ENCODE results near the gene RDH16. TPM values are rescaled to one million over a fixed set of nuclear protein-coding genes. Genes with fewer than 3 reads are reported as not detected.

RDH16 gene
- total and polyA plus RNA-seq, 2 donors (not counting 1 experiment from before 2014, with no cell fraction given): 1.1 to 1.5 TPM

- no peaks in the 10 kb centered on the region for H3K79me2 ChIP-seq (ENCODE audit: control insufficient read depth, insufficient read depth, low read length)
- intact Hi-C loops (cut with micrococcal nuclease): no loop called here
- ATAC-seq (ENCODE audit: low read depth) (no peak), DNase-seq (no peak)
- no peak within 1 kb of the TSS for H2AFZ ChIP-seq (ENCODE audit: insufficient read depth, low read depth, low read length, poor library complexity, severe bottlenecking)
- CTCF ChIA-PET: no interaction called here
- no peak within 1 kb of the TSS for H3K4me2 ChIP-seq (replicated peaks; ENCODE audit: low read depth, low read length, poor library complexity, severe bottlenecking)
- Mint-ChIP-seq H3K4me1 (peaks cover 5% of the 10 kb centered on the region), H3K4me3 (no peak within 1 kb of the TSS), H3K9me3 (ENCODE audit: insufficient read depth) (no peaks in the 10 kb centered on the region), H3K27ac (no peak within 1 kb of the TSS), H3K27me3 (no peaks in the 10 kb centered on the region)
- no peak within 1 kb of the TSS for H3K4me3 ChIP-seq (ENCODE audit: control extremely low read depth in 1 of 5, extremely low read depth in 1 of 5, insufficient read depth in 1 of 5, low read depth in 2 of 5, low read length in 4 of 5)
- no peaks in the 10 kb centered on the region for H4K20me1 ChIP-seq (ENCODE audit: control insufficient read depth, insufficient read depth, low read length, poor library complexity, severe bottlenecking)
- peaks cover 4 to 7% of the 10 kb centered on the region in 2 donors for H3K4me1 ChIP-seq (ENCODE audit: control insufficient read depth in 2 of 2, insufficient read depth in 2 of 2, low read length in 2 of 2)
- POLR2A ChIA-PET: no interaction called here
- no peak for TF ChIP-seq EZH2 (IDR thresholded peaks at IDR 0.05; ENCODE audit: borderline replicate concordance, insufficient read depth, low read depth, low read length, poor library complexity, severe bottlenecking)
- no peak for TF ChIP-seq CTCF (IDR thresholded peaks at IDR 0.05)
- H3K9ac ChIP-seq (ENCODE audit: low read length): no peak within 1 kb of the TSS
- WGBS (ENCODE audit: insufficient coverage): 90% methylated on average over 13 of the region's 15 CpGs
- H3K9me3 ChIP-seq (ENCODE audit: control extremely low read depth in 1 of 3, control insufficient read depth in 2 of 3, insufficient read depth in 1 of 3, low read length in 2 of 3): no peaks in the 10 kb centered on the region
- peaks cover 0 to 11% (median 0%) of the 10 kb centered on the region in 4 experiments for H3K27me3 ChIP-seq (replicated peaks in 1 of 4; ENCODE audit: control extremely low read depth in 1 of 4, control insufficient read depth in 3 of 4, insufficient read depth in 4 of 4, low read length in 3 of 4)
- H3K27ac ChIP-seq (ENCODE audit: low read length in 2 of 2): no peak within 1 kb of the TSS
- H3K36me3 ChIP-seq (replicated peaks in 1 of 2; ENCODE audit: control extremely low read depth in 1 of 2, control insufficient read depth in 1 of 2, extremely low read depth in 1 of 2, insufficient read depth in 2 of 2, low read length in 1 of 2): no peaks in the 10 kb centered on the region
These were observed 23.4 kb downstream of the RDH16 start, which contains the start of gene SDR9C7 for GRCh38 chr12:56933826-56934625. Gene SDR9C7, minus strand, starts transcription at chr12:56934408. Its CDS starts 147 bp downstream, at chr12:56934261.

GRCh38 chr12:56932867-56933266 is 24.5 kb downstream of the RDH16 start:
- Histone ChIP-seq H3K9me3 (ENCODE audit: control extremely low read depth in 1 of 3, control insufficient read depth in 2 of 3, insufficient read depth in 1 of 3, low read length in 2 of 3) (no peaks in the 10 kb centered on the region), H4K20me1 (ENCODE audit: control insufficient read depth, insufficient read depth, low read length, poor library complexity, severe bottlenecking) (no peaks in the 10 kb centered on the region), H3K79me2 (ENCODE audit: control insufficient read depth, insufficient read depth, low read length) (no peaks in the 10 kb centered on the region), H3K27me3 (replicated peaks in 1 of 4; ENCODE audit: control extremely low read depth in 1 of 4, control insufficient read depth in 3 of 4, insufficient read depth in 4 of 4, low read length in 3 of 4) (peaks cover 0 to 11% (median 0%) of the 10 kb centered on the region in 4 experiments), H3K9ac (ENCODE audit: low read length) (no peak overlapping the region), H3K27ac (ENCODE audit: low read length in 2 of 2) (no peak overlapping the region), H3K4me1 (ENCODE audit: control insufficient read depth in 2 of 2, insufficient read depth in 2 of 2, low read length in 2 of 2) (peaks cover 4 to 7% of the 10 kb centered on the region in 2 donors), H3K4me3 (ENCODE audit: control extremely low read depth in 1 of 5, extremely low read depth in 1 of 5, insufficient read depth in 1 of 5, low read depth in 2 of 5, low read length in 4 of 5) (no peak overlapping the region), H2AFZ (ENCODE audit: insufficient read depth, low read depth, low read length, poor library complexity, severe bottlenecking) (no peak overlapping the region), H3K4me2 (replicated peaks; ENCODE audit: low read depth, low read length, poor library complexity, severe bottlenecking) (no peak overlapping the region), H3K36me3 (replicated peaks in 1 of 2; ENCODE audit: control extremely low read depth in 1 of 2, control insufficient read depth in 1 of 2, extremely low read depth in 1 of 2, insufficient read depth in 2 of 2, low read length in 1 of 2) (no peaks in the 10 kb centered on the region)
- TF ChIP-seq CTCF (IDR thresholded peaks at IDR 0.05): no peak
- no peak for TF ChIP-seq EZH2 (IDR thresholded peaks at IDR 0.05; ENCODE audit: borderline replicate concordance, insufficient read depth, low read depth, low read length, poor library complexity, severe bottlenecking)
- peaks cover 5% of the 10 kb centered on the region for H3K27me3 Mint-ChIP-seq
- no peak overlapping the region for H3K27ac Mint-ChIP-seq
- DNase-seq (no peak), ATAC-seq (ENCODE audit: low read depth) (no peak)
- ChIA-PET CTCF (no interaction called here), POLR2A (no interaction called here)
- H3K4me1 Mint-ChIP-seq: peaks cover 5% of the 10 kb centered on the region
- intact Hi-C loops (cut with micrococcal nuclease): no loop called here
- H3K9me3 Mint-ChIP-seq (ENCODE audit: insufficient read depth): no peaks in the 10 kb centered on the region
- no peak overlapping the region for H3K4me3 Mint-ChIP-seq
- no CpG with 5 or more reads among the region's 1 CpG for WGBS (ENCODE audit: insufficient coverage)

All from B cell (primary cell).